ENCODE measurements around the gene OR6M1.

DNA sequence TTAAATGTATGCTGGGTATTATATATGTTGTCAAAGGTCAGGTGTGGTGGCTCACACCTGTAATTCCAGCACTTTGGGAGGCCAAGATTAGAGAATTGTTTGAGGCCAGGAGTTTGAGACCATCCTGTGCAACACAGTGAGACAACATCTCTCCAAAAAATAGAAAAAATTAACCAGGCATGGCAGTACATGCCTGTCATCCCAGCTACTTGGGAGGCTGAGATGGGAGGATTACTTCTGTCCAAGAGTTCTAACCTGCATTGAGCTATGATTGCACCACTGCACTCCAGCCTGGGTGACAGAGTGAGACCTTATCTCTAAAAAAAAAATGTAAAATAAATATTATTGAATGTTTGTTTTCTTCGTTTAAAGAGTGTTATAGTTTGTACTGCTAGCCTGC is 40.5 kb downstream of the OR6M1 start:
- TF ChIP-seq POLR2AphosphoS5 (IDR thresholded peaks at IDR 0.05; ENCODE audit: insufficient read depth in 1 of 2, low read depth in 1 of 2), result no peak
- TF ChIP-seq, protein P1, sequence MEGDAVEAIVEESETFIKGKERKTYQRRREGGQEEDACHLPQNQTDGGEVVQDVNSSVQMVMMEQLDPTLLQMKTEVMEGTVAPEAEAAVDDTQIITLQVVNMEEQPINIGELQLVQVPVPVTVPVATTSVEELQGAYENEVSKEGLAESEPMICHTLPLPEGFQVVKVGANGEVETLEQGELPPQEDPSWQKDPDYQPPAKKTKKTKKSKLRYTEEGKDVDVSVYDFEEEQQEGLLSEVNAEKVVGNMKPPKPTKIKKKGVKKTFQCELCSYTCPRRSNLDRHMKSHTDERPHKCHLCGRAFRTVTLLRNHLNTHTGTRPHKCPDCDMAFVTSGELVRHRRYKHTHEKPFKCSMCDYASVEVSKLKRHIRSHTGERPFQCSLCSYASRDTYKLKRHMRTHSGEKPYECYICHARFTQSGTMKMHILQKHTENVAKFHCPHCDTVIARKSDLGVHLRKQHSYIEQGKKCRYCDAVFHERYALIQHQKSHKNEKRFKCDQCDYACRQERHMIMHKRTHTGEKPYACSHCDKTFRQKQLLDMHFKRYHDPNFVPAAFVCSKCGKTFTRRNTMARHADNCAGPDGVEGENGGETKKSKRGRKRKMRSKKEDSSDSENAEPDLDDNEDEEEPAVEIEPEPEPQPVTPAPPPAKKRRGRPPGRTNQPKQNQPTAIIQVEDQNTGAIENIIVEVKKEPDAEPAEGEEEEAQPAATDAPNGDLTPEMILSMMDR (IDR thresholded peaks at IDR 0.05), result no peak
- TF ChIP-seq POLR2A (IDR thresholded peaks at IDR 0.05), result no peak
